Measurements from ENCODE around the gene FCER1A. TPM values are rescaled to one million over a fixed set of nuclear protein-coding genes. Genes with fewer than 3 reads are reported as not detected.

Gene FCER1A
- total RNA-seq, 2 experiments from 2014 or later: not detected

DNA sequence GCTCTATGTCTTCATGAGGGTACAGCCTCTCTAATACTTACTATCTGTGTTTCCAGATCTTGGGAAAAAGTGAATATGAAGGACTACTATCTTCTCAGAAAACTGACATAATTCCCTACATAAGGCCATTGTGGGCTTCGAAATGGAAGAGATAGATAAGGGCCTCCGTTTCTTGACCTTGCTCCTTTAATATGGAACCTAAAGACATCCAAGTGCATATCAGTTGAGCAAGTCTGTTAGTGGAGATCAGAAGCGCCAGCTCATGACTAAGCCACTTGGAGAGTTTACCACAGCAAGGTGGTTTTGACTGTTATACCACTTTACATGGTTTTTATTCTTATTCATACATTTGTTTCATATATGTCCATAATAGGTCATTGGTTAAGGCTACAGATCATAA is 35.3 kb upstream of the FCER1A start:
- Histone ChIP-seq H4K20me1 (ENCODE audit: insufficient read depth, low read length) (no peaks in the 10 kb centered on the region), H3K9me2 (ENCODE audit: insufficient read depth, low read length) (no peaks in the 10 kb centered on the region), H3K4me2 (ENCODE audit: low read length) (no peak overlapping the region), H2AFZ (ENCODE audit: low read length) (no peak overlapping the region), H3K79me2 (ENCODE audit: insufficient read depth, low read depth, low read length) (no peaks in the 10 kb centered on the region), H3K4me1 (ENCODE audit: insufficient read depth, low read length, poor library complexity, severe bottlenecking) (no peaks in the 10 kb centered on the region), H3K9me3 (ENCODE audit: low read length) (no peaks in the 10 kb centered on the region), H3K27ac (ENCODE audit: low read depth, low read length, poor library complexity, severe bottlenecking) (no peak overlapping the region), H3K4me3 (ENCODE audit: low read depth, low read length, poor library complexity, severe bottlenecking) (no peak overlapping the region), H3K36me3 (ENCODE audit: insufficient read depth, low read length) (no peaks in the 10 kb centered on the region)
- TF ChIP-seq CTCF (conservative IDR thresholded peaks at IDR 0.05; ENCODE audit: low read length) (no peak), EZH2phosphoT487 (IDR thresholded peaks at IDR 0.05; ENCODE audit: borderline replicate concordance, low read depth, low read length) (no peak)
- ChIA-PET POLR2A (no interaction called here), CTCF (ENCODE audit: unreplicated experiment) (no interaction called here)
- intact Hi-C loops (cut with micrococcal nuclease; ENCODE audit: unreplicated experiment): no loop called here
- BruUV-seq (replicated peaks): no TSS peak
- no peak for DNase-seq (ENCODE audit: low spot score)

GRCh38 chr1:159274631-159275030 is 27.5 kb upstream of the FCER1A start:
- no peak for DNase-seq (ENCODE audit: low spot score)
- Histone ChIP-seq H4K20me1 (ENCODE audit: insufficient read depth, low read length) (no peaks in the 10 kb centered on the region), H3K9me2 (ENCODE audit: insufficient read depth, low read length) (no peaks in the 10 kb centered on the region), H3K9me3 (ENCODE audit: low read length) (no peaks in the 10 kb centered on the region), H2AFZ (ENCODE audit: low read length) (no peak overlapping the region), H3K4me3 (ENCODE audit: low read depth, low read length, poor library complexity, severe bottlenecking) (no peak overlapping the region), H3K79me2 (ENCODE audit: insufficient read depth, low read depth, low read length) (no peaks in the 10 kb centered on the region), H3K36me3 (ENCODE audit: insufficient read depth, low read length) (no peaks in the 10 kb centered on the region), H3K27ac (ENCODE audit: low read depth, low read length, poor library complexity, severe bottlenecking) (no peak overlapping the region), H3K4me1 (ENCODE audit: insufficient read depth, low read length, poor library complexity, severe bottlenecking) (no peaks in the 10 kb centered on the region), H3K4me2 (ENCODE audit: low read length) (no peak overlapping the region)
- intact Hi-C loops (cut with micrococcal nuclease; ENCODE audit: unreplicated experiment): no loop called here
- ChIA-PET CTCF (ENCODE audit: unreplicated experiment) (no interaction called here), POLR2A (no interaction called here)
- no TSS peak for BruUV-seq (replicated peaks)
- no peak for TF ChIP-seq EZH2phosphoT487 (IDR thresholded peaks at IDR 0.05; ENCODE audit: borderline replicate concordance, low read depth, low read length)
- TF ChIP-seq CTCF (conservative IDR thresholded peaks at IDR 0.05; ENCODE audit: low read length): no peak

GRCh38 chr1:159275891-159276290 is 26.2 kb upstream of the FCER1A start:
- CTCF ChIA-PET (ENCODE audit: unreplicated experiment): no interaction called here

More at GRCh38 chr1:159275891-159276290, 26.2 kb upstream of the FCER1A start:
- intact Hi-C loops (cut with micrococcal nuclease; ENCODE audit: unreplicated experiment): no loop called here
- Histone ChIP-seq H3K36me3 (ENCODE audit: insufficient read depth, low read length) (no peaks in the 10 kb centered on the region), H3K4me1 (ENCODE audit: insufficient read depth, low read length, poor library complexity, severe bottlenecking) (no peaks in the 10 kb centered on the region), H3K27ac (ENCODE audit: low read depth, low read length, poor library complexity, severe bottlenecking) (no peak overlapping the region), H4K20me1 (ENCODE audit: insufficient read depth, low read length) (no peaks in the 10 kb centered on the region), H3K9me3 (ENCODE audit: low read length) (no peaks in the 10 kb centered on the region), H3K9me2 (ENCODE audit: insufficient read depth, low read length) (no peaks in the 10 kb centered on the region), H3K4me2 (ENCODE audit: low read length) (no peak overlapping the region), H3K4me3 (ENCODE audit: low read depth, low read length, poor library complexity, severe bottlenecking) (no peak overlapping the region), H3K79me2 (ENCODE audit: insufficient read depth, low read depth, low read length) (no peaks in the 10 kb centered on the region), H2AFZ (ENCODE audit: low read length) (no peak overlapping the region)
- POLR2A ChIA-PET: no interaction called here
- DNase-seq (ENCODE audit: low spot score): no peak
- BruUV-seq (replicated peaks): no TSS peak
- TF ChIP-seq EZH2phosphoT487 (IDR thresholded peaks at IDR 0.05; ENCODE audit: borderline replicate concordance, low read depth, low read length) (no peak), CTCF (conservative IDR thresholded peaks at IDR 0.05; ENCODE audit: low read length) (no peak)

All from OCI-LY7 (cell line).